Left lung (tissue), 10 donors: ENCODE results near the gene GNAT1. TPM values are rescaled to one million over a fixed set of nuclear protein-coding genes. Genes with fewer than 3 reads are reported as not detected.

Experiments
- ATAC-seq: fragments of 200-7000 bp; cut with Tn5 transposase; one replicate; pipeline ENCODE4 v1.9.1; 2020; ENCODE audit warnings: moderate library complexity
- DNase-seq, 4 donors: peaks; one replicate each; pipeline ENCODE4 v3.0.0-alpha.2; 2013 to 2020
- H3K27ac ChIP-seq, 2 donors: fragments of 200-600 bp; sonication (generic) in 1 of 2; one replicate each; pipeline versions ENCODE4 v1.5.0 to v1.8.0; 2020 to 2021
- H3K27me3 ChIP-seq, 2 donors: fragments of 200-600 bp; sonication (generic) in 1 of 2; one replicate each; pipeline versions ENCODE4 v1.5.0 to v1.8.0; 2020 to 2021
- H3K36me3 ChIP-seq, 2 donors: fragments of 200-600 bp; sonication (generic) in 1 of 2; one replicate each; pipeline versions ENCODE4 v1.5.0 to v1.8.0; 2020 to 2021
- H3K4me1 ChIP-seq, 2 donors: fragments of 200-600 bp; one replicate each; pipeline ENCODE4 v1.8.0; 2021
- H3K4me3 ChIP-seq, 2 donors: fragments of 200-600 bp; sonication (generic) in 1 of 2; one replicate each; pipeline versions ENCODE4 v1.5.0 to v1.8.0; 2020 to 2021; ENCODE audit warnings: mild to moderate bottlenecking in 1 of 2
- H3K9me3 ChIP-seq, 2 donors: fragments of 200-600 bp; sonication (generic) in 1 of 2; one replicate each; pipeline versions ENCODE4 v1.5.0 to v1.8.0; 2020 to 2021
- intact Hi-C, 2 donors: fragments of 100-400 bp; cut with DNase I; formaldehyde crosslinking; loops; one replicate each; pipeline versions ENCODE4 v1.11.2 to v1.14.2; 2022
- polyA plus RNA-seq, 6 donors: library from polyadenylated mRNA; unstranded; fragments of 120-200 nt; gene quantifications; one replicate each; pipeline ENCODE4 v1.2.1, GENCODE V29; 2013; ENCODE audit not compliant: insufficient read length in 6 of 6
- total RNA-seq, 2 donors: library from RNA; stranded (reverse); fragmentation: NEBNext Ultra II Directional; extraction: Animal tissue kit (Norgen Biotek cat#: 25700); gene quantifications; one replicate each; pipeline ENCODE4 v1.2.1, GENCODE V29; 2021
- TF ChIP-seq, protein P1 (sequence below), 2 donors: fragments of 200-600 bp; sonication (generic) in 1 of 2; IDR thresholded peaks; one replicate each; pipeline versions ENCODE4 v1.5.0 to v1.8.0; 2021; ENCODE audit warnings: antibody characterized with exemption in 2 of 2
- donor health status: DM: no; HTN: yes; CAD: no.
- donor health status: DM: no; HTN: no; CAD: no.

Gene GNAT1
- total and polyA plus RNA-seq, 8 donors: not detected

DNA sequence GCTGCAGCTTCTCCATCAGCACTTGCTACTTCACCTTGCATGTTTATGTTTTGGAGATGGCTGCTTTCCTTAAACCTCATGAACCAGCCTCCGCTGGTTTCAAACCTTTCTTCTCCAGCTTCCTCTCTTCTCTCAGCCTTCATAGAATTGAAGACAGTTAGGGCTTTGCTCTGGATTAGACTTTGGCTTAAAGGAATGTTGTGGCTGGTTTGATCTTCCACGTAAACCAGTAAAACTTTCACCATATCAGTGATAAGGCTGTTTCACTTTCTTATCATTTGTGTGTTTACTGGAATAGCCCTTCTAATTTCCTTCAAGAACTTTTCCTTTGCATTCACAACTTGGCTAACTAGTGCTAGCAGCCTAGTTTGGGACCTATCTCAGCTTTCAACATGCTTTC is 11.7 kb upstream of the GNAT1 start:
- intact Hi-C loops: no loop called here
- TF ChIP-seq, protein P1, sequence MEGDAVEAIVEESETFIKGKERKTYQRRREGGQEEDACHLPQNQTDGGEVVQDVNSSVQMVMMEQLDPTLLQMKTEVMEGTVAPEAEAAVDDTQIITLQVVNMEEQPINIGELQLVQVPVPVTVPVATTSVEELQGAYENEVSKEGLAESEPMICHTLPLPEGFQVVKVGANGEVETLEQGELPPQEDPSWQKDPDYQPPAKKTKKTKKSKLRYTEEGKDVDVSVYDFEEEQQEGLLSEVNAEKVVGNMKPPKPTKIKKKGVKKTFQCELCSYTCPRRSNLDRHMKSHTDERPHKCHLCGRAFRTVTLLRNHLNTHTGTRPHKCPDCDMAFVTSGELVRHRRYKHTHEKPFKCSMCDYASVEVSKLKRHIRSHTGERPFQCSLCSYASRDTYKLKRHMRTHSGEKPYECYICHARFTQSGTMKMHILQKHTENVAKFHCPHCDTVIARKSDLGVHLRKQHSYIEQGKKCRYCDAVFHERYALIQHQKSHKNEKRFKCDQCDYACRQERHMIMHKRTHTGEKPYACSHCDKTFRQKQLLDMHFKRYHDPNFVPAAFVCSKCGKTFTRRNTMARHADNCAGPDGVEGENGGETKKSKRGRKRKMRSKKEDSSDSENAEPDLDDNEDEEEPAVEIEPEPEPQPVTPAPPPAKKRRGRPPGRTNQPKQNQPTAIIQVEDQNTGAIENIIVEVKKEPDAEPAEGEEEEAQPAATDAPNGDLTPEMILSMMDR (IDR thresholded peaks at IDR 0.05): no peak

DNA sequence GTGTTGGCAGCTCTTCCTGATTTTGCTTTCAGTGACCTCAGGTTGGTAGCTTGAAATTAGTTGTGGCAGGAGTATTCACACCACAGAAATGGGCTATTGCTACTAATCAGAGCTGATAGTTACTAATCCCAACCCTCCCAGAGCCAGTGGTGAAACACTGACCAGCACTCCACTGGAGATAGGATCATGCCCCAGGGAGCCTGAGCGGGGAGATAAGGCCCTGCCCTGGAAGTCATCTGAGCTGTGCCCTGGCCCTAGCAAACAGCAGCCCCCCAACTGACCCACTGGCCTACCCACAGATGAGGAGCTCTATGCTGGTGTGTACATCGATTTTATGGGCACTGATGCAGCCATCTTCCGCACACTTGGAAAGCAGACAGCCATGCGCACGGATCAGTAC is 9.4 kb upstream of the GNAT1 start:
- Histone ChIP-seq H3K27ac (no peak overlapping the region), H3K4me1 (no peaks in the 10 kb centered on the region), H3K9me3 (no peaks in the 10 kb centered on the region), H3K27me3 (no peaks in the 10 kb centered on the region), H3K36me3 (peaks cover 0 to 36% of the 10 kb centered on the region in 2 donors), H3K4me3 (no peak overlapping the region)
- ATAC-seq (no peak), DNase-seq (no peak)
- TF ChIP-seq, protein P1 (IDR thresholded peaks at IDR 0.05): no peak
- intact Hi-C loops: no loop called here

More for the DNA sequence above, 11.7 kb upstream of the GNAT1 start:
- ATAC-seq (no peak), DNase-seq (no peak)
- no peak overlapping the region for H3K4me3 ChIP-seq
- H3K27ac ChIP-seq: no peak overlapping the region
- H3K27me3 ChIP-seq: no peaks in the 10 kb centered on the region
- H3K36me3 ChIP-seq: peaks cover 0 to 17% of the 10 kb centered on the region in 2 donors
- H3K4me1 ChIP-seq: no peaks in the 10 kb centered on the region
- no peaks in the 10 kb centered on the region for H3K9me3 ChIP-seq

DNA sequence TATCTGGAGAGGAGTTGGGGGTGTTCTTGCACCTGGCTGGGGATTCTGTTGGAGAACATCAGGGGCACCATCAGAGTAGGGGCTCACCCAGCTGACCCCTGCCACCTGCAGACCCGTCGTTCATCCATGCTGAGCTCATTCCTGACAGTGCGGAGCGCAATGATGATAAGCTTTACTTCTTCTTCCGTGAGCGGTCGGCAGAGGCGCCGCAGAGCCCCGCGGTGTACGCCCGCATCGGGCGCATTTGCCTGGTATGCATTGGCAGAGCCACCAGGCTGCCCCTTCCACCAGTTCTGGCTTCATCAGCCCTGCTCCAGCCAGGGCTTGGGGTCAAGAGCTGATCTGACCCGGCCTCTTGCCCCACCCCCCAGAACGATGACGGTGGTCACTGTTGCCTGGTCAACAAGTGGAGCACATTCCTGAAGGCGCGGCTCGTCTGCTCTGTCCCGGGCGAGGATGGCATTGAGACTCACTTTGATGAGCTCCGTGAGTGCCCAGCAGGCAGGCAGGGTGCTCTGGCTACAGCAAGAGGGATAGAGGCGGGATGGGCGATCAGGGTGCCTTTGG is 8.8 kb upstream of the GNAT1 start:
- H3K4me3 ChIP-seq: no peak overlapping the region
- no peaks in the 10 kb centered on the region for H3K4me1 ChIP-seq
- DNase-seq (no peak), ATAC-seq (no peak)
- no peaks in the 10 kb centered on the region for H3K9me3 ChIP-seq
- TF ChIP-seq, protein P1 (IDR thresholded peaks at IDR 0.05): no peak
- no peak overlapping the region for H3K27ac ChIP-seq
- no peaks in the 10 kb centered on the region for H3K27me3 ChIP-seq
- intact Hi-C loops: no loop called here
- peaks cover 0 to 37% of the 10 kb centered on the region in 2 donors for H3K36me3 ChIP-seq

DNA sequence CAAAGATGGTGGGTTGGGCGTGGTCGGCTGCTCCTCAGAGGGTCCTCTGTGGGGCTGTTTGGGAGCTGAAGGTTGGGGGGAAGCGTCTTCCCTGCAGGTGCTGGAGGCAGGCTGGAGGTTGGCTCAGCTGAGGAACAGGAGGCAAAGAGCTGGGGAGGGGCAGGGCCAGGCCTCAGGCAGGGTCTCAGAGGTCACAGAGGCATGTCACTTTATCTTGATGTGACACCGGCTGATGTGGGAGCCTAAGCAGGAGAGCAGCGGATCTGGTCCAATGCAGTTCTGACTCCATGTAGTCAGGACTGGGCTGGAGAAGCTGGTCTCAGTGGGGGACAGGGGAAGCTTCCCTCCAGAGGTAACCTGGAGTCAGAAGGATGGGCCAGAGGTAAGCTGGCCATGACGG is 7.7 kb upstream of the GNAT1 start:
- DNase-seq (no peak), ATAC-seq (no peak)
- H3K4me3 ChIP-seq: no peak overlapping the region
- H3K27ac ChIP-seq: no peak overlapping the region
- H3K4me1 ChIP-seq: no peaks in the 10 kb centered on the region
- TF ChIP-seq, protein P1 (IDR thresholded peaks at IDR 0.05): no peak
- no peaks in the 10 kb centered on the region for H3K27me3 ChIP-seq
- peaks cover 0 to 36% of the 10 kb centered on the region in 2 donors for H3K36me3 ChIP-seq
- H3K9me3 ChIP-seq: no peaks in the 10 kb centered on the region
- intact Hi-C loops: no loop called here

DNA sequence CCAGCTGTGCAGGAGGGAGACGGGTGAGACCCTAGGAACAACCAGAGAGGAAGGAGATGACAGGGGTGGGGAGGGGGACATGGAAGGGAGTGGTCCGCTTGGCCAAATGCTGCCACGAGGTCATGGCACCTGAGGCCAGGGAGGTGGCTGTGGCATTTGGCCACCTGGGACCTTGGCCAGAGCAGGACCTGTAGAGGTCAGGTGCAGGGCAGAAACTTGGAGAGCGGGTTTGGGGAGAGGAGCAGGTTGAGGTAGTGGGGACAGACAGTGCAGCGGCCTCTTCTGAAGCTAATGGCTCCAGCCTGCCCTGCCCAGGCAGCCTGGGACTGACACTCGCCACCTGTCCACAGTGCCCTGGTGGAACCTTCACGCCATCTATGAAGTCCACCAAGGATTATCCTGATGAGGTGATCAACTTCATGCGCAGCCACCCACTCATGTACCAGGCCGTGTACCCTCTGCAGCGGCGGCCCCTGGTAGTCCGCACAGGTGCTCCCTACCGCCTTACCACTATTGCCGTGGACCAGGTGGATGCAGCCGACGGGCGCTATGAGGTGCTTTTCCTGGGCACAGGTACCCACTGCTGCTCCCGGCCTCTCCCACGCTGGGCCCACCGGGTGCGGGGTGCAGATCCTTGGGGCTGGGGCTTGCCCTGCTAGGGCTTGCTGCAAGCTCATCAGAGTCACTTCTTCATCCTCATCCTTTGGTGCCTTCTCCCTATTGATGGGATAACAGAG is 7.0 kb upstream of the GNAT1 start:
- intact Hi-C loops: no loop called here
- ATAC-seq: no peak
- Histone ChIP-seq H3K27ac (no peak overlapping the region), H3K36me3 (peaks cover 0 to 36% of the 10 kb centered on the region in 2 donors), H3K27me3 (no peaks in the 10 kb centered on the region), H3K4me3 (no peak overlapping the region), H3K4me1 (no peaks in the 10 kb centered on the region), H3K9me3 (no peaks in the 10 kb centered on the region)
- DNase-seq: no peak
- TF ChIP-seq, protein P1 (IDR thresholded peaks at IDR 0.05): no peak
